ENCODE data around the gene MRGPRE.

The MRGPRE gene

DNA sequence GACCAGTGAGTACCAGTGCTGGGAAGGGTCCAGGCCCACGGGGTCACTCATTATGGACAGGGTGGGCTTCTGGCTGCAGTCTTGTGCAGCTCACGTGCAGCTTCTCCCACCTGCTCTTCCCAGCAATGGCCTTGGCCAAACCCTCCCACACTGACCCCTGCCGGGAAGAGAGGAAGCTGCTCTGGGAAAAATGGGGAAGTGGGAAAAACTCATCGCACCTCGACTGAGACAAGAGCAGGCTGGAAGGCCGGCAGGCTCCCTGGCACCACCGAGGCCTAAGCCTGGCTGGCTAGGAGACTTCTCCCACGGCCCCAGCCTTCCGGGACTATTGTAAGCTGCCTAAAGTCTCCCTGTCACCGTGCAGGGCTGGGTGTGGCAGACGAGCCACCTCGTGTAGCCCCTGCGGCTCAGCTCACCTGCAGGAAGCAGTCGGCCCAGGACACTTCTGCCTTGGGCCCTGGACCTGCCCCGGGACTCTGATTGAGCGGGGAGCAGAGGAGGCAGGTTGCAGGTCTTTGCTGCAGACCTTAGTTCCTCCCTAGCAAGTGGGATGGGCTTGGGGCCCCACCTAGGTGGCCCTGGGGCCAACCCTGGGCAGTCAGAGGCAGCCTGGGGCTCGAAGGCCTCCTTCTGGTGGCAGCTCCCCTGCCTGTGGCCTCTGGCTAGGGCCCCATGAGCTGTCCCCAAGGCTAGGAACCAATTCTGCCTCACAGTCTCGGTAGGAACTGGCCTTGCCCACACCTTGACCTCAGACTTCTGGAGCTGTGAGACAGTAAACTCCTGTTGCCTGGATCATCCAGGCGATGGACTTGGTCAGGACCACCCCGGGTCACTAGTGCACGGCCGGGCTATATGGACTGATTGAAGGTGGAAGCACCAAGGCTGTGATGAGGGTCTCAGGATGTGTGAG is 36.7 kb downstream of the MRGPRE start:
- H3K4me3 ChIP-seq (ENCODE audit: low read depth, low read length), result no peak overlapping the region
- no peak for DNase-seq (ENCODE audit: low read depth)
- TF ChIP-seq, protein P1, sequence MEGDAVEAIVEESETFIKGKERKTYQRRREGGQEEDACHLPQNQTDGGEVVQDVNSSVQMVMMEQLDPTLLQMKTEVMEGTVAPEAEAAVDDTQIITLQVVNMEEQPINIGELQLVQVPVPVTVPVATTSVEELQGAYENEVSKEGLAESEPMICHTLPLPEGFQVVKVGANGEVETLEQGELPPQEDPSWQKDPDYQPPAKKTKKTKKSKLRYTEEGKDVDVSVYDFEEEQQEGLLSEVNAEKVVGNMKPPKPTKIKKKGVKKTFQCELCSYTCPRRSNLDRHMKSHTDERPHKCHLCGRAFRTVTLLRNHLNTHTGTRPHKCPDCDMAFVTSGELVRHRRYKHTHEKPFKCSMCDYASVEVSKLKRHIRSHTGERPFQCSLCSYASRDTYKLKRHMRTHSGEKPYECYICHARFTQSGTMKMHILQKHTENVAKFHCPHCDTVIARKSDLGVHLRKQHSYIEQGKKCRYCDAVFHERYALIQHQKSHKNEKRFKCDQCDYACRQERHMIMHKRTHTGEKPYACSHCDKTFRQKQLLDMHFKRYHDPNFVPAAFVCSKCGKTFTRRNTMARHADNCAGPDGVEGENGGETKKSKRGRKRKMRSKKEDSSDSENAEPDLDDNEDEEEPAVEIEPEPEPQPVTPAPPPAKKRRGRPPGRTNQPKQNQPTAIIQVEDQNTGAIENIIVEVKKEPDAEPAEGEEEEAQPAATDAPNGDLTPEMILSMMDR (IDR thresholded peaks at IDR 0.05; ENCODE audit: low read depth, low read length, missing control alignments), result peak; percentile 48
- in situ Hi-C loops (cut with HindIII; ENCODE audit: low sequenced_read_pairs), result no loop called here

DNA sequence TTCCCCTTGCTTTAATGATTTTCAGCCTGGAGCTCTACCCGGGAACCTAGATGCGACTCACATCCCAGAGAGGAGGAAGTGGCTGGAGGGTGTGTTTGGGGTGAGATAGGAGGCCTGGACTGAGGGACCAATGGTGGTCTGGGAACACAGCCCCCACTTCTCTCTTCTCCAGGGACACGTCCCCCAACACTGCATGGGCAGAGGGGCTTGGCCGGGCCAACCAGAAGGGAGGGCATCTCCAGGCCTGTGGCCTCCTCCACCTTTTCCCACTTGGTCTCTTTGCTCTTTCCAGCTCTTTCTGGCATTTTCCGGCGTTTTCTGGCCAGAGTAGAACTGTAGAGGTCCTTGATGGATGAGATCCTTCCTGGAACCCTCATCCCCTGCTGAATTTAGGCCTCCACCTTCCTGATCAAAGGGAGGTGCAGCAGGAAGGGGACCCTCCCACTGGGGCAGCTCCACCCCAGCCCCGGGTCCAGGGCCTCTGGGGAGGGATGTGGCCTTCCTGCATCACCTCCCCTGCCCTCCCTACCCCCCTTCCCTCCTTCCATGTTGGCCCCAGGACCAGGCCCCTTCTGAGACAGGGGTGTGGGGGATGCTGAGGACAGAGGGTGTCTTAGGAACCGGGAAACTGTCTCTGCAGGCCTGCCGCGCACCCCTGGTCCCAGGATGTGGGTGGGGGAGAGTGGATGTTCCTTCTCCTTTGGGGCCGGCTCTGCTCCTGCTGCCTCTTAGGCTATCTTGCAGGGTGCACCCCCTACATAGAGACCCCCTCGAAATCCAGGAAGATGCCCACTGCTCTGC is 38.0 kb downstream of the MRGPRE start:
- in situ Hi-C loops (cut with HindIII; ENCODE audit: low sequenced_read_pairs), result no loop called here
- TF ChIP-seq, protein P1 (IDR thresholded peaks at IDR 0.05; ENCODE audit: low read depth, low read length, missing control alignments), result no peak
- H3K4me3 ChIP-seq (ENCODE audit: low read depth, low read length), result no peak overlapping the region
- DNase-seq (ENCODE audit: low read depth), result no peak

DNA sequence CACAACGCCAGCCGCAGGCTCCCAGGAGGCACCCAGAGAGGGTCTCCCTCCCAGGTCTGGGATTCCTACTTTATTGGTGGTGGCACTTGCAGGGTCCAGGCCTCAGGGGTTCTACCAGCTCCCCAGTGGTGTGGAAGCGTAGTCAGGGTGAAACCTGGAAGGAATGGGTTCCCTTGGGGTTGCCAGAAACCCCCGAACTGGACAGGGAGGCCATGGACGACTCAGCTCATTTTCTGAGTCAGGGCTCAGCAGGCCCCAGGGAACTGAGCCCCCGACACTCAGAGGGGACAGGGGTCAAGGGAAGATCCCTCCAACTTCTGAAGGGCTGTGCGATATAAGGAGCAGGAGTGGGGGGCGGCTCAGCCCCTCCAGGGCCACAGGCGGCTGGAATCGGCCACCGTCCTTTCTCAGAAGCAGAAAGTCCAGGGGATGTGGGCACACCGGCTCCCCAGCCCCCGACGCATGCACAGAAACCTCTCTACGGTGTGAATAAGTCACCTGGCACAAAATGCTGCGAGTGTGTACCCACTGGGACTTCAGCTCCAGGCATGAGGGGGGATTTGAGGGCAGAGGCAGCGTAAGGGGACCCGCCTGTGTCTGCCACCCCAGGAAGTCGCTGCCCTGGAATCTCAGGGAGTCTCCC is 38.7 kb downstream of the MRGPRE start:
- H3K4me3 ChIP-seq (ENCODE audit: low read depth, low read length), result no peak overlapping the region
- in situ Hi-C loops (cut with HindIII; ENCODE audit: low sequenced_read_pairs), result no loop called here
- TF ChIP-seq, protein P1 (IDR thresholded peaks at IDR 0.05; ENCODE audit: low read depth, low read length, missing control alignments), result no peak
- no peak for DNase-seq (ENCODE audit: low read depth)

DNA sequence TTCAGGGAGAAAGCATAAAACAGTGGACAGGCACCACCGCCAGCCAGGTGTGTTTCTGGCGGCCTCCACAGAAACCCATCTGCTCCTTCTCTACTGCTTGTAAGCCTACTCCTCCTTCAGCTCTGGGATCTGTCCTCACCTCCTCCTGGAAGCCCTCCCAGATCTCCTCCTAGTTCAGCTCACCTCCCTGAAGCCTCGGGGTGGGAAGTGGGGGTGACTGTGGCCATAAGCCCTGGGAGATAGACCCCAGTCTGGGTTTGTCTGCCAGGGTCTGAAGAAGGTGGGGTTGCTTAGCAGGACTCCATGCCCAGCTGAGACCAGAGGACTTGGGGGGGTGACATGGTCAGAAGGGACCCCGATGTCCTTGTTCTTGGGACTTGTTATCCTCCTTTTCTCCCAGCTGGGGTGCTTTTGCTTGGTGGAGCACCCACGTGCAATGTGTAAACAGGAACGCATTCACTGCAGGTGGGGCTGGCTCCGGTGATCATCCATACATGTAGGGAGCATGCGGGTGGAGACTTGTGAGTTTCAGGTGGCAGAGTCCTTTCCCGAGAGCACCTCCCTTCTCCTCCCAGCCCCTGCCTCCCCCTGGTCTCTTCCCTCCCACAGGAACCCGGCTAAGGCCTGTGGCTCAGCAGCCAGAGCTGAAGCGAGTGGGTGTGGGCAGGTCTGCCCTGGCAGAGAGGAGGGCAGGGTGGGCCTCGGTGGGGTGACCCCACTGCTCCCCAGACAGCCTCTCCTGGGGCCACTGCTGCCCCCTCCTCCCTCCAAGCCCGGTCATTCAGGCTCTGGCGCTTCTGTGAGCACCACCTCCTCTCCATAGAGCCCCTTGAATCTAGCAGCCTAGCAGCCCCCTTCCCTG is 39.5 kb downstream of the MRGPRE start:
- in situ Hi-C loops (cut with HindIII; ENCODE audit: low sequenced_read_pairs), result no loop called here
- no peak overlapping the region for H3K4me3 ChIP-seq (ENCODE audit: low read depth, low read length)
- TF ChIP-seq, protein P1 (IDR thresholded peaks at IDR 0.05; ENCODE audit: low read depth, low read length, missing control alignments), result no peak
- DNase-seq (ENCODE audit: low read depth), result no peak

DNA sequence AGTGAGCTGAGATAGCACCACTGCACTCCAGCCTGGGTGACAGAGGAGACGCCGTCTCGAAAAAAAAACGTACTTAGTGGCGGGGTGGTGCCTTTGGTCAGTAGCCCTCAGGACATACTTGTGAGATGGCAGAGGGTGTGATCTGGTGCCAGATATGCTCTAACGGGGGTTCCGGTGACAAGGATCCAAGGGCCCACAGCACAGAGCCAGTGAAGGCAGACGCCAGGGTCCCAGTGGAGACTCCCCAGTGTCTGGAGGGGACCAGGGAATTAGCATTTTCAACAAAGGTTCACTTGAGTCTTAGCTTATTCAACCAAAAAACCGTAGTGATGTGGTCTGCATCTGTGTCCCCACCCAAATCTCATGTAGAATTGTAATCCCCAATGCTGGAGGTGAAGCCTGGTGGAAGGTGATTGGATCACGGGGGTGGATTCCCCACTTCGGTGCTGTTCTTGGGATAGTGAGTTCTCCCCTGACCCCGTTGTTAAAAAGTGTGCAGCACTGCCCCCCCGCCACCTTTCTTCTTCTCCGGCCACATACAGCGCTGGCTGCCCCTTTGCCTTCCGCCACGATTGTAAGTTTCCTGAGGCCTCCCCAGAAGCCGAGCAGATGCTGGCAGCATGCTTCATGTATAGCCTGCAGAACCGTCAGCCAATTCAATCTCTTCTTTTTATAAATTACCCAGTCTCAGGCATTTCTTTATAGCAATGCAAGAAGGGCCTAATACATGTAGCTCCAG is 40.5 kb downstream of the MRGPRE start:
- H3K4me3 ChIP-seq (ENCODE audit: low read depth, low read length), result no peak overlapping the region
- in situ Hi-C loops (cut with HindIII; ENCODE audit: low sequenced_read_pairs), result no loop called here
- TF ChIP-seq, protein P1 (IDR thresholded peaks at IDR 0.05; ENCODE audit: low read depth, low read length, missing control alignments), result no peak
- DNase-seq (ENCODE audit: low read depth), result no peak
